HG02759 (cell line): Measurements from ENCODE around the gene TLR5.

Source experiments
- ATAC-seq: cut with Tn5 transposase; IDR thresholded peaks from one replicate; pipeline ENCODE4 v1.9.1; 2021; ENCODE audit warnings: mild to moderate bottlenecking, moderate library complexity; ENCODE audit not compliant: unreplicated experiment

The TLR5 gene

DNA sequence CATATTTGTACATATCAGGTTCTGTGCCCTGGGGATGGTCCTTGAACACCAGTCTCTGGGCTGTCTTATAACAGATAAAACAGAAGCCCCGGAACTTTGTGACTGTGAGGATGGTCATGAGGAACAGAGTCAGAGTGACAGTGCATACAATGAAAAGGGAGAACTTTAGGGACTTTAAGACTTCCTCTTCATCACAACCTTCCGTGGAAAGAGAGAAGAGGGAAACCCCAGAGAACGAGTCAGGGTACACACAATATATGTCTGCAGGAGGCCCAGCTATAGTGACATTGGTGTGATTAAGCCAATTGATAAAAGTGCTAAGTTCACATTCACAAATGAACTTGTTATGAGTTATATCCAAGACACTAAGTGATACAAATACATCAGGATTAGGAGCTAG, 32.1 kb downstream of the TLR5 start:
- ATAC-seq: no peak

DNA sequence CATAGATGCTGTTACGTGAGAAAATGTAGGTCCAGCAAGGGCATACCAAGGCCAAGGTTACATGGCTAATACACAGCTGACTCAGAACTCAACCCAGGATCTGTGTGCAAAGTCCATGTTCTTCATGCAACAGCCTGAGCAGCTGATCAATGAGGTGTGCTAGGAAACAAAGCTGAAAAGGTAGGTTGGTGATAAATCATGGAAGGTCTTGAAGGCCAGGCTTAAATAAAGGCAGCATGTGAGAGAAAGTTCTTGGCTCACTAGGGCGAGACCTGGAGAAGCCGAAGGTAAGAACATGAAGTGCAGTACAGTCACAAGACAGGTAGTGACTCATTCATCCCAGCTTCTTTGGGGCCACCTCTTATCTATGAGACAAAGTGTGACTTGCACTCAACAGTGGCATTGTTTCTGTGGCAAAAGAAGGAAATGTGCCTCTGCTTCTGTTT, 33.4 kb downstream of the TLR5 start:
- no peak for ATAC-seq

DNA sequence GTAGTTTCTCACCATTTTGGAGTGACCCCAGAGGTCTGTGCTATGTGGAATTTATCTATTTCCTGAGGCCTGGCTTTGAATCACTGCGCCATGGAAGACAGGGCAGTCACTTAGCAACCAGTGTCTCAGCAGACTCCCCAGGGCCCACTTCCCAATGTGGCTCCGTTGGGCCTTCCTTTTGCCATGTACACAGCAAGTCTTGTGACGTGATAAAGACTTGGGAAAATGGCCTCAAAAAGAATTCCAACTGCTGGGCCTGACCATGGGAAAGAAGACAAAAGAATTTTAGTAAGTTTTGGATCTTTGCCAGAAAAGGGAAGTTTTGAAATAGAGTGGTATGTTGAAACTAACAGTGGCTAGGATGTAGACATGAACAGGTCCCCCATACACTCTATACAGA, 36.2 kb downstream of the TLR5 start:
- ATAC-seq: no peak

DNA sequence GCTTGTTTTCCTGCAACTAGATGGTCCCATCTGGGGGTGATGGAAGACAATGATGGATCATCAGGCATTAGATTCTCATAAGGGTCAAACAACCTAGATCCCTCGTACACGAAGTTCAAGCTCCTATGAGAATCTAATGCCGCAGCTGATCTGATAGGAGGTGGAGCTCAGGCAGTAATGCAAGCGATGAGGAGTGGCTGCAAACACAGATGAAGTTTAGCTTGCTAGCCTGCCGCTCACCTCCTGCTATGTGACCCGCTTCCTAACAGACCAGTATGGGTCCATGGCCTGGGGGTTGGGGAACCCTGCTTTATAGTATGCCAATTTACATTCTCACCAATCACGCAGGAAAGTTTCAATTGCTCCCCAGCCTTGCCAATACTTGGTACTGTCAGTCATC, 37.5 kb downstream of the TLR5 start:
- no peak for ATAC-seq

DNA sequence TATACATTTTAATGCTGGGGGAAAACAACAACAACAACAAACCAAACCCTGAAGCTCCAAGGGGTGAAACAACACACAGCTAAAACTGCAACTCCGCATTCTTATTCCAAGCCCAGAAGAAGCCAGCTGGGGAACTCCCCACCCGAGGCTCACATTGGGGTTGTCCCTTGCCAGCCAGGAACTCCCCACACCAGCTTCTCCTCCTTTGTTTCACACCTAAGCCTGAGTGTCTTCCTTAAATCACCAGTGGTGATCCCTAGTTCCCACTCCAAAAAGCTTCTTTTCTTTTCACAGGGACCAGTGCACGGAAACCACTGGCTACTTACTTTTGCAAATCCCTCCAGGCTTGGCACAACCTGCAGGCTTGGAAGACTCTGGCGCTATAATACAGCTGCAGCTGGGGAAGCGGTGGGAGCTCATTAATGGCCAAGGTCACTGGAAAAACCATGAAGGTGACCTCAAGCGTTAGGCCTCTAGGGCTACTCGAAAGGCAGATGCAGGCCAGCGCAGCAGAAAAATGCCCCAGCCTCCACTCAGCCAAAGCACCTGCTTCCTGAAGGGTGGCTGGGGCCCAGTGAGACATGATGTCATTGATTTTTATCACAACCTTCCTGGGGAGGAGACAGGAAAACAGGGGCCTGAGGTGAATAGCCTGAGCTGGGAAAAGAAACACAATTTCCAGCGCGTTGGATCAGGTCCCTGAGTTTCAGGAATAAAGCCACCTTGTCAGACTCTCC, 40.1 kb downstream of the TLR5 start:
- no peak for ATAC-seq

DNA sequence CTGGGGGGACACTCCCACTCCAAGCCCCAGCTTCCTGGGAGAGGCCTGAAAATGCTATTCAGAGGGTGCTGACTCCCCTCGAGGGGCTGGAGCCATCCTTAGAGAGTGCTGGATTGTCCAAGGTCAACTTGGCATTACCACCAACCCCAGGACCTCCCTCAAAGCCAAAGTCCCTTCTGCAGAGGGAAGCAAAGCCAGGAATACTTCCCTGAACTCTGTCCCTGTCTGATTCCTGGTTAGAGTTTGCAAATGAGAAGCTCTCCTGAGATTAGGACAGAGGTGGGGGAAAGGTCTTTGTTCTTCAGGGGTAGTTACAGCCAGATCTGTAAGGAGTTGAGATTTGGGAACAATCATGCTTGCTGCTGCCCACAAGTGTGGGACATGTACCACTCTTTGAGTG, 45.3 kb downstream of the TLR5 start:
- no peak for ATAC-seq

DNA sequence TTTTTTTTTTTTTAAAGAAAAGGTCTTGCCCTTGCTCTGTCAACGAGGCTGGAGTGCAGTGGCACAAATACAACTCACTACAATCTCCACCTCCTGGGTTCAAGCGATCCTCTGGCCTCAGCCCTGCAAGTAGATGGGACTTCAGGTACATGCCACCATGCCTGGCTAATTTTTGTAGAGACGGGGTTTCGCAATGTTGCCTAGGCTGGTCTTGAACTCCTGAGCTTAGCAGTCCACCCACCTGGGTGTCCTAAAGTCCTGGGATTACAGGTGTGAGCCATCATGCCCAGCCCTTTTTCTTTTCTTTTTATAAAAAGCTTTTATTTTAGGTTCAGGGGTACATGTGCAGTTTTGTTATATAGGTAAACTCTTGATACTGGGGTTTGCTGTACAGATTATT, 47.2 kb downstream of the TLR5 start:
- ATAC-seq: no peak

DNA sequence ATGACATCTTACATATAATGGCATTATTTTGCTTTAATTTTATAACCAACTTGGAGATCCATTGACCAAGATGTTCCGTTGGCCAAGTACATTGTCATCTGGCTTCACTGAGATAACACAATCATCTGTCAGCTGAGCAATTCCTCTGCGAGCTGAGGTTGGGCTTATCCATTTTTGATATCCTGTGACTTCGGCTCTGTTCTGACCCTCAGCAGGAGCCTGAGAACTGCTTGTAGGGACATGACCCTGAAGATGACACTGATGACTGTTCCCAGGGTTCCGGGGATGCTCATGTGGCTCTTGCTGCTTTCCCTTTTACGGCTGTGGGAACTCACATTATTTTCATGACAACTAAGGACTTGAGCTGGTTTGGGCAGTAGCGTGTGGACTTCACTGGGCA, 51.2 kb downstream of the TLR5 start:
- no peak for ATAC-seq

DNA sequence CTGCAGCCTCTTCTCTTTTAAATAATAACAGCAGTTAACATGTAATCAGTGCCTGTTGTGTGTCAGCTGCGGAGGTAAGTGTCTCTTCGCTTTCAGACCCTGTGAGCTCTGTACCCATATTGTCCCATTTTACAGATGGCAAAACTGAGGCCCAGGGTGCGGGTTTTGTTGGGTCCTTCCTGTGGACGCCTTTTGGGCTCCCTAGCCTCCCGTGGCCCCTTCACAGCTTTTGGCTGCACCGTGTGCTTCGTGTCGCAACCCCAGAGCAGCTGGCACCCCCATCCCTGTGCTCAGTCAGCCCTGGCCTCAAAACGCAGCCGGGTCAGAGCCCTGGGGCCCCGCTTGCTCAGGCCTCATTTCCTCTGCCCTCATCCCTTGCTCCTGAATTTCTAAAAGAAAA, 53.8 kb downstream of the TLR5 start:
- ATAC-seq: no peak

DNA sequence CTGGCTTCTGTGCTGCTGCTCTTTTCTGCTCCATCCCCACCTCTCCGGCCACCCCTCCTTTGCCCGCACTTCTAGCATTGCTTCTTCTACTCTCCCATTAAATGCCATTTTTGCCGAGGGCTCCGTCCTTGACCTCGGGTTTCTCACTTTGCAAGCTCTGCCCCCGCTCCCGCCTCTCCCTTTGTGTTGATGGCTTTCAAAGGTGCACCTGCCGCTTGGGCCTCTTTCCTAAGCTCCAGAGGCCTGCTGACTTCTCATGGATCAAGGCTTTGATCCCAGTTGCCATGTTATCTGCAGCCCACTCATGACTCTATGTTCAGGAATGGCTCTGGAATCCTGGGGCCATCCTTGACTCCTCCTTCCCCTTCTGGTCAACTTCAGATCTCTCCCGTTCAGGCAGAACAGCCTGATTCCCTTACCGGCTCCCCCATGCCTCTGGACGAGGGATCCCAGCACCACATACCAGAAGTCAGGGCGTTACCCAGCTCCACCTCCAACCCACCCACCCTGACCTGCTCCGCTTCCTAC, 54.3 kb downstream of the TLR5 start:
- no peak for ATAC-seq

DNA sequence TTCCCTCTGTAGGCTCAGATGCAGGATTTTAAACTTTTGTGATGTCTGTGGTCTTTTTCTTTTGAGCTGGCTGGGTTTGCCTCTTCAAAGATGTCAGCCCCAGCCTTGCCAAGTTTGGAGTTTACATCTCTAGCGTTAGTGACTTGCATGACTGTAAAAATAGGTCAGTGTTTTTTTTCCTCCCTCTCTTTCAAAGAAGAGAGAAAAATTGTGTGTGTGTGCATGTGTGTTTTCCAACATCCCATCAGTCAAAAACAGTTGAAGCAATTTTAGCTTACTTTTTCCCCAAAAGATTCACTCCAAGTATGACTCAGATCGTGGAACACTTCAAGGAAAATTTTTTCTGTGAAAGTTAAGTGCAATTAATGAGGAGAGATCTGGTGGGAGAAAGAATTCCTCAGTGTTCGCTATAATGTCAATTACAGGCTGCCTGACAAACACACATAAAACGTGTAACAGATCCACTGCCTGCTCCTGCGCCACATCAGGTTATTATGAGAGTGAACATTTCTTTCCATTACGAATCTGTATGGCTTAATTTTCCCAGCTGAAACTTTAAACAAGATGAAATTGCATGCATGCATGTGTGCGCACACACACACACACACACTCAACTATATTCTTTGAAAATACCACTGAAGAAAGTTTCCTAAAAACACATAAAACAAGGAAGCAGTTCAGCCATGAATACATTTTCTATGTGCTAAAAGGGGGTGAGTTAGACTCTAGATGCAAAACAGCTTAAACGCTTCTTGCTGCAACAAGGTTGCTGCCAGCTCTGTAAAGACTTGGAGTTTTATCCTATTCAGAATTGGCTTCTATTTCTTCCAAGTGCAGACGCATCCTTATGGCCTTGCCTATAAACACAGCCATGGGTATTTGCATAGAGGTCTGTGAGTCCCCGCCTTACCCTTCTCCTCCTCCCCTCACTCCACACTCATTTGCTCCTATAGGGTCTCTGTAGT, 55.5 kb downstream of the TLR5 start:
- ATAC-seq: no peak

DNA sequence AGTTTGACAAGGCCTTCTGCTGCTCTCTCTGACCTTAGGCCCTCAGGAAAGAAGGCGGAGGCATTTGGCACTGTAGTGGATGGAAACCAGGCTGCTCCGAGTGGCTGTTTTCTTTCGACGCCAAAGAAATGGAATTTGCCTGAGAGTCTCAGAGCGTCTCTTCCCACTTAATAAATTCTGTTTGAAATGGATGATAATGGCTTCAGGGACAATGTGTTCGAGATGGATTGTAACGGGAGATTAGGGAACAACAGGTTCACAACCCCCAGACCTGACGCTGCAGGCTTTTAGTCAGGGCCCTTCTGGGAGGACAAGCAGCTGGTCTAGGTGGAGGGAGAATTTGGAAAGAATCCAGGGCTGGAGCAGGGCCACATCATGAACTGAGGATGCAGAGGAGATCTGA, 58.6 kb downstream of the TLR5 start:
- no peak for ATAC-seq

DNA sequence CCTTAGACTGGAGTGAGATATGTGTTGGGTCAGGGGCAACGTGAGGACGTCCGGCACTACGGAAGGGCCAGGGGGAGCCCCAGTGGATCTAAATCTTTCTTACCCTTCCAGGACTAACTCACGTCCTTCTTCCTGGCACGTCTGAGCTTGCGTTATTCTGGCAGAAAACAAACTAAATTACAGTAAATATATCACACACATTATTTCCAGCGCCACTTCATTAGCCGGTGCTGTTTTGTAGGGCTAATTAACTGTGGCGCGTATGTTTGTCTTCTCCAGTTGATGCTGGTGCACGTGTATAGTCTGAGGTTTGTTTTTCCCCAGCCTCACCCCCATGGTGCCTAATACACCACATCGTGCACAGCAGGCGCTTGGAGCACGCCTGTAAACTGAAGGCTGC, 59.2 kb downstream of the TLR5 start:
- ATAC-seq: no peak

DNA sequence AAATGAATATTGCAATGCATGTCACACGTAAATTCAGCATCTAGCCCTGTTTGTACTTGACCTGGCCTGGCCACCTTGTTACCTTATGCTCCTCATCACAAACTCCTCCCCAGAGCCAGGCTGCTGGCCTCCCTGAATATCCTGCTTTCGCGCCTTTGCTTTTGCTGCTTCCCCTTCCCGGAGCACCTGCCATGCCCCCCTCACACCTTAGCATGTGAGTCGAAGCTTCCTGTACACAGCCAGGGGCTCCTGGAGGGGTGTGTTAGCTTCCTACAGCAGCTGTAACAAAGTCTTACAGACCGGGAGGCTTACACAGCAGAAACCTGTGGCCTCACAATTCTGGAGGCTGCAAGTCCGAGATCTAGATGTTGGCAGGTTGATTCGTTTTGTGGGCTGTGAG, 60.1 kb downstream of the TLR5 start:
- ATAC-seq: no peak

DNA sequence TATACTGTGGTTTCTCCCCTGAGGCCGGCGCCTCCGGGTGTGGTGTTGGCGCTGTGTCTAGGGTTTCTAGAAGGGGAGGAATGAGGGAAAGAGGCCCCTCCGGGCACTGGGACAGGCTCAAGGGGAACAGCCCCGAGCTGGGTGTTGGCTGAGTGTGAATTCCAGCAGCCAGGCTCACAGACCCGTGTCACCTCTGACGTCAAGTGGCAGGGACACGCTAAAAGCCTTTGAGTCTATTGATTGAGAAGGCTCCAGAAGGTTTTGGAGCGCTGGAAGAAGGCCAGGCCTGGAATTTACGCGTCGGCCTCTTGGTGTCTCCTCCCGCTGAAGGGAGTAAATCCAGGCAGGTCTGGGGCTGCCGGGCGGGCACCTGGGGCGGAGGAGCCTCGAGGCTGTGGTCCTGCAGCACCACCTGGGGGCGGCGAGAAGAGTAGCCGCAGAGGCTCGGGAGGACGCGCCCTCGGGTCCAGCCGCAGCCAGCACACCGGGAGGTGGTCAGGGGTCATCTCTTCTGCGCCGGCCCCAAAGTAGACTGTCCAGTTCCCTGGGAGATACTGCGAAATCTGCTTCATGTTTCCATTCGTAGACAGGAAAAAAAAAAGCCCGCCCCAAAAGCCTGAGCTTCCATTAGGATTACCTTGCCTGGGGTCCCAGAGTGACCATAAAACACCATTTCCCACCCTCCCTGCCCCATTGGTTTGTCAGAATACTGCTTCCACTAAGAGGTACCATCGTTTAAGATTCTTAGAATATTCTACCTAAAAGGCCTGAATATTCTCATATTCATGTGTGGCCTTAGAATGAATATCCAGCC, 61.7 kb downstream of the TLR5 start:
- ATAC-seq: peak; percentile 96

DNA sequence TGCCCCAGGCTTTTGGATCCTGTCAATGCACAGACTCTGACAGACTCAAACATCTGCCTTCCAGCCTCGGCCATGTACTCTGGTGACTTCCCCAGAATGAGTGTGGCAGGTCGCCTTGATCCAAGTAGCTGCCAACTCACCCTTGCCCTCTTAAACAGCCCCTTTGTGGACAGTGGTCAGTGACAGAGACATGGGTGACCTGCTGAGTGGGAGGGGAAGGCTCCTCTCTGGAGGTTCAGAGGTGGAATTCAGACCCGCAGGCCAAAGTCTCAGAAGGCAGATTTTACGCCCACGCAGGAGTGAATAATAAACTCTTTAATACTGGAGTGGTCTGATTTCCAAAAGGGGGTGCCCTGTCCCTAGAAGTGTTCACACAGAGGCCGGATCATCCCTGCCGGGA, 63.5 kb downstream of the TLR5 start:
- ATAC-seq: no peak

DNA sequence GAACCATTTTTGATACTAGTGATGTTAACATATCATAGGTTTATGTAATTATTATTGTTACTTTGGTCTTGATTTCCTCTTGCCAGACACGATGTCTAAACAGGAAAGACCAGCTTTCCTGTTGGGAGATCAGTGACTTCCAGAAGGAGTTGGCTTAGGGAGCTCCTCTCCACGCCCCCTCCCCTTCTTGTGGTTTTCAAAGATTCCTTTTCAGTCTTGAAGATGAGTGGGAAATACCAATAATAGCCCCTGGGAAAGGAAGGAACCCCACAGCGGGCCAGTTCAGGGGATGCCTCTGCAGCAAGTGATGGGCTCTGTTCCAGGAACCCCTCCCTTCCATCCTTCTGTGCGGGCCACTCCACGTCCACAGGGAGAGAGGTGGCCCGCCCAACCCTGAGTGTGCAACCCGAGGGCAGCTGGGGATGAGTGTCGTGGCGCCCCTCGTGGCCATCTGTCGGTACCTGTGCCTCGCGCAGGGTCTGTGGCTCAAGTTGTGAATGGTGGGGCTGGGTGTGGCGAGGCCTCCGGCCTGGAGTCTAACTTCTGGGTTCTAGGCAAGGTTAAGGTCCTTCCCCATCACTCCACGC, 65.7 kb downstream of the TLR5 start:
- ATAC-seq: no peak

DNA sequence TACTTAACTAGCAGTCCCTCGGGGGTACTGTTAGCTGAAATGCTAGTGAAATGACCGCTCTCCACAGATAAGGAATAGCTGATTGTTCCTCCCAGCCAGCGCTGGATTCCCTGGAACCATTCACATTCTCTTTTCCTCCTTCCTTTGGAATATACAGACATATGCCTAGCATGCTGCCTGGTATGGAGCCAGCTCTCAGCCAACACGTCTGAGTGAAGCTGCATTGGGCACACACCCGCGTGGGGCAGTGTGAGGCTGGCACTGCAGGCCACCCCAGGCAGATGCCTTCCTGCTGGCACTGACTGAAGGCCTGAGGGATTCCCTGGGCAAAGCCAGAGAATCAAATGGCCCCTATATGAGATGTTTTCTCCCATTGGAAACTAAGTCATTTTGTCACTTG, 66.7 kb downstream of the TLR5 start:
- no peak for ATAC-seq

DNA sequence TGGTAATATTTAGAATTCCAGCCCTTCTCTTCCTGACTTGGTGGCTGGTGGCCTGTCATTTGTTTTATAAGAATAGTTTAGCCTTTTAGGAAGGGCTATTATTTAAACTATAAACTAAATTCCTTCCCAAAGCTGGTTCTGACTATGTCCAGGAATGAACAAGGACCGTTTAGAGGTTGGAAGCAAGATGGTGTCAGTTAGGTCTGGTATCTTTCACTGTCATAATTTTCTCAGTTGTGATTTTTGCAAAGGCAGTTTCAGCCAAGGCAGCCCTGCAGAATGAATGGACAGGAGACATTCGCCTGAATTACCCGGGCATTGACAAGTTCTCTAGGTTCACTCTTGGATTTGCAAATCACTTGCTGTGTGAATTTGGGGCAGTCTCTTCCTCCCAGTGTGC, 67.2 kb downstream of the TLR5 start:
- no peak for ATAC-seq

DNA sequence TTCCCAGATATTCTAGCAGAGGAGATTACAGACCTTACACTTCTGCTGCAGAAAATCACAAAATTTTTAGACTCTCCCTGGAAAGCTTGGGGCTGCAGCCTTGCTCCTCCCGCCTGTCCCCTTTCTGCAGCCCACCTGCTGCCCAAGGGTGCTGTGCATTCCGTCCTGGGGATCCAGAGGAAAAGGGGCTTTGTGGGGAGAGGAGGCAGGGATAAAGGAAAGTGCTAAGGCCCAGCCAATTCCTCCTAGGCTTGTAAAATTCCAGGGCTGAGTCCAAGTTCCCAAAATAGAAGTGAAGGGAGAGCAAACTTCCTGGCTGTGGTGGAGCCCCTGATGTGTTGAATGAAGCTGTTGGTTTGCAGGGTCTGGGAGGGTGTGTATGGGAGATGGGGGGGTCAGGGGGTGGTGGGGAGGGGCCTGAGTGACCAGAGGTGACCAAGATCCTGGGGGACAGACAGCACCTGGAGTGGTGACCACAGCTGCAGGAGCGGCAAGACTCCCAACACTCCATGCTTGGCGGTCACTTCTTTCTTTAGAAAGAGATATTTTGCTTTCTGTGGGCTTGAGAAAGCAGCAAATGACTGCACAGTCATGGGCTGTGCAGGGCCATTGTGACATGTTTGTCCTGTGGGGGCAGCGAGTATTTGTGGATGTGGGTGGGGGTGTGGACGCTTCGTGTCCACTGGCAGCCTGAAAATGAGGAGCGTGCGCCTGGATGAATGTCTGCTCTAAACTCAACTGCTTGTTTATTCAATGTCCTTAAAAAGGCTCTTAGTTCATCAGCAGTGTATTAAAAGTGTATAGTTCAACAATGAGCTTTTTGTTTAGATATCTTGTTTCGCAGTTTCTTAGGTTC, 68.4 kb downstream of the TLR5 start:
- no peak for ATAC-seq
